PC-9 (cell line): ENCODE measurements around the gene PNMA6E. TPM values are rescaled to one million over a fixed set of nuclear protein-coding genes. Genes with fewer than 3 reads are reported as not detected.

Experiments used
- BruUV-seq: library from RNA; stranded (reverse); fragments of 400-500 nt; replicated peaks from 2 replicates; lab custom pipeline; 2021; lab: Mats Ljungman, UMichigan
- CTCF ChIA-PET: fragments of 300-600 bp; sonication (Branson Sonifier 250); formaldehyde crosslinking; loops from one replicate; lab custom pipeline; 2022; ENCODE audit warnings: antibody characterized with exemption; lab: Charles Lee
- POLR2A ChIA-PET: fragments of 300-600 bp; sonication (Branson Sonifier 250); formaldehyde crosslinking; loops from one replicate; lab custom pipeline; 2022; ENCODE audit warnings: antibody characterized with exemption; ENCODE audit not compliant: unreplicated experiment; lab: Charles Lee
- DNase-seq, 2 experiments: peaks; one replicate each; pipeline versions ENCODE4 v3.0.0 to v3.0.0-alpha.2; 2015 to 2022; ENCODE audit warnings: mixed read lengths in 1 of 2
- H2AFZ ChIP-seq: fragments of 200-600 bp; sonication (generic); 2 replicates; pipeline ENCODE4 v1.8.1; 2017; ENCODE audit warnings: antibody characterized with exemption
- H3F3A ChIP-seq: fragments of 200-600 bp; sonication (generic); 2 replicates; pipeline ENCODE4 v1.8.1; 2017; ENCODE audit warnings: antibody characterized with exemption, mild to moderate bottlenecking, low read depth; ENCODE audit not compliant: insufficient read depth
- H3K27ac ChIP-seq: fragments of 200-600 bp; sonication (generic); 2 replicates; pipeline ENCODE4 v1.6.1; 2016; ENCODE audit warnings: mixed run types
- H3K27me3 ChIP-seq: fragments of 200-600 bp; sonication (generic); 2 replicates; pipeline ENCODE4 v1.6.1; 2016; ENCODE audit warnings: low read depth, mixed run types; ENCODE audit not compliant: insufficient read depth
- H3K36me3 ChIP-seq: fragments of 200-600 bp; sonication (generic); 2 replicates; pipeline ENCODE4 v1.6.1; 2016; ENCODE audit warnings: low read depth, mixed run types
- H3K4me1 ChIP-seq: fragments of 200-600 bp; sonication (generic); replicated peaks from 2 replicates; pipeline ENCODE4 v1.6.1; 2016; ENCODE audit warnings: mixed run types; ENCODE audit not compliant: insufficient read depth
- H3K4me2 ChIP-seq: fragments of 200-600 bp; sonication (generic); 2 replicates; pipeline ENCODE4 v1.6.1; 2017; ENCODE audit warnings: mixed run types
- H3K4me3 ChIP-seq: fragments of 200-600 bp; sonication (generic); 2 replicates; pipeline ENCODE4 v1.6.1; 2016; ENCODE audit warnings: mixed run types
- H3K79me2 ChIP-seq: fragments of 200-600 bp; sonication (generic); 2 replicates; pipeline ENCODE4 v1.6.1; 2017; ENCODE audit warnings: low read depth, mixed run types
- H3K9me2 ChIP-seq: fragments of 200-600 bp; sonication (generic); 2 replicates; pipeline ENCODE4 v1.8.1; 2017; ENCODE audit warnings: mild to moderate bottlenecking; ENCODE audit not compliant: insufficient read depth
- H3K9me3 ChIP-seq: fragments of 200-600 bp; sonication (generic); 2 replicates; pipeline ENCODE4 v1.8.1; 2016; ENCODE audit warnings: low read depth; ENCODE audit not compliant: insufficient read depth
- H4K20me1 ChIP-seq: fragments of 200-600 bp; sonication (generic); 2 replicates; pipeline ENCODE4 v1.8.1; 2017; ENCODE audit not compliant: insufficient read depth
- EZH2 ChIP-seq: fragments of 200-600 bp; sonication (generic); IDR thresholded peaks from 2 replicates; pipeline ENCODE4 v1.8.0; 2017; ENCODE audit warnings: antibody characterized with exemption, low read depth
- intact Hi-C: fragments of 100-400 bp; cut with micrococcal nuclease; formaldehyde crosslinking; loops from one replicate; pipeline ENCODE4 v1.10.0; 2022; ENCODE audit not compliant: unreplicated experiment
- total RNA-seq: library from RNA; stranded (reverse); gene quantifications from 2 replicates; pipeline ENCODE4 v1.2.3, GENCODE V29; 2021
- TF ChIP-seq, protein P1 (sequence below): fragments of 200-600 bp; sonication (generic); conservative IDR thresholded peaks from 2 replicates; pipeline ENCODE4 v1.6.1; 2017; ENCODE audit warnings: mixed run types, antibody characterized with exemption, mild to moderate bottlenecking, moderate library complexity

The PNMA6E gene
- total RNA-seq, 1 experiment from 2014 or later = not detected

DNA sequence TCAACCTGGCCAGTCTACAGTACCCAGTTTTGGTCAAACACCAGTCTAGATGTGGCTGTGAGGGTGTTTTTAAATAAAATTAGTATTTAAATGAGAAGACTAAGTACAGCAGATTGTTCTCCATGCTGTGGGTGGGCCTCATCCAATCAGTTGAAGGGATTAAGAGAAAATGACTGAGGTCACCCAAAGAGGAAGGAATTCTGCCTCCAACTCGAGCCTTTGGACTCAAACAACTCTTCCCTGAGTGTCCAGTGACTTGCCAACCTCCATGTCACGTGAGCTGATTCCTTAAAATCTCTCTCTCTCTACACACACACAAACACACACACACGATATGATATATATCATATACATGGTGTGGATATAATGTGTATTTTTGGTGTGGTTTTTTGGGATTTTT, 34.7 kb upstream of the PNMA6E start:
- Histone ChIP-seq H4K20me1 (no peaks in the 10 kb centered on the region), H3K4me3 (no peak overlapping the region), H2AFZ (no peak overlapping the region), H3K4me2 (no peak overlapping the region), H3K36me3 (no peaks in the 10 kb centered on the region), H3F3A (no peaks in the 10 kb centered on the region), H3K9me2 (no peaks in the 10 kb centered on the region), H3K27ac (no peak overlapping the region), H3K79me2 (no peaks in the 10 kb centered on the region), H3K4me1 (no peaks in the 10 kb centered on the region), H3K27me3 (peaks cover 58% of the 10 kb centered on the region), H3K9me3 (no peaks in the 10 kb centered on the region)
- BruUV-seq = no TSS peak
- POLR2A ChIA-PET = no interaction called here
- intact Hi-C loops = no loop called here
- CTCF ChIA-PET = no interaction called here
- TF ChIP-seq, protein P1, sequence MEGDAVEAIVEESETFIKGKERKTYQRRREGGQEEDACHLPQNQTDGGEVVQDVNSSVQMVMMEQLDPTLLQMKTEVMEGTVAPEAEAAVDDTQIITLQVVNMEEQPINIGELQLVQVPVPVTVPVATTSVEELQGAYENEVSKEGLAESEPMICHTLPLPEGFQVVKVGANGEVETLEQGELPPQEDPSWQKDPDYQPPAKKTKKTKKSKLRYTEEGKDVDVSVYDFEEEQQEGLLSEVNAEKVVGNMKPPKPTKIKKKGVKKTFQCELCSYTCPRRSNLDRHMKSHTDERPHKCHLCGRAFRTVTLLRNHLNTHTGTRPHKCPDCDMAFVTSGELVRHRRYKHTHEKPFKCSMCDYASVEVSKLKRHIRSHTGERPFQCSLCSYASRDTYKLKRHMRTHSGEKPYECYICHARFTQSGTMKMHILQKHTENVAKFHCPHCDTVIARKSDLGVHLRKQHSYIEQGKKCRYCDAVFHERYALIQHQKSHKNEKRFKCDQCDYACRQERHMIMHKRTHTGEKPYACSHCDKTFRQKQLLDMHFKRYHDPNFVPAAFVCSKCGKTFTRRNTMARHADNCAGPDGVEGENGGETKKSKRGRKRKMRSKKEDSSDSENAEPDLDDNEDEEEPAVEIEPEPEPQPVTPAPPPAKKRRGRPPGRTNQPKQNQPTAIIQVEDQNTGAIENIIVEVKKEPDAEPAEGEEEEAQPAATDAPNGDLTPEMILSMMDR = no peak
- TF ChIP-seq EZH2 = no peak
- no peak for DNase-seq

DNA sequence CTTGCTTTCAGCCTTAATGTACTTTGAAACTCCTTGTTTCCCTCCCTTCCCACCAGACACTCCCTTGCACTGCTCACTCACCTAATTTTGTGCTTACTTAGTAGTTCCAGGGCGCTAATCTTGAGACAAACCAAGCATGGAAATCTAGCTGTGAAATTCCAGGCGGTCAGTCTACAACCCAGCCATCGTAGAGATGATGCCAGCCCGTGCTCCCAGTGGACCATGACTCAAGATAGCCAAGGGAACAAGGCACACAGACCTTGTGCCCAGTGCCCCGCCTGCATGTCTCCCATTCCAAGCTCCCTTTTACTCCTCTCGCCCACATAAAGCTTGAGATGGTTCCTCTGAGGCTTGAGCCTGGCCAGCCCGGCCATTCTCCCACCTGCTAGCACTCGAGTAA, 33.7 kb upstream of the PNMA6E start:
- Histone ChIP-seq H3K9me2 (no peaks in the 10 kb centered on the region), H4K20me1 (no peaks in the 10 kb centered on the region), H3K9me3 (no peaks in the 10 kb centered on the region), H2AFZ (no peak overlapping the region), H3K4me3 (no peak overlapping the region), H3F3A (no peaks in the 10 kb centered on the region), H3K4me1 (no peaks in the 10 kb centered on the region), H3K36me3 (no peaks in the 10 kb centered on the region), H3K27me3 (peaks cover 58% of the 10 kb centered on the region), H3K79me2 (no peaks in the 10 kb centered on the region), H3K27ac (no peak overlapping the region), H3K4me2 (no peak overlapping the region)
- TF ChIP-seq EZH2 = no peak
- TF ChIP-seq, protein P1 = no peak
- BruUV-seq = no TSS peak
- no peak for DNase-seq
- intact Hi-C loops = no loop called here
- POLR2A ChIA-PET = no interaction called here
- CTCF ChIA-PET = no interaction called here

DNA sequence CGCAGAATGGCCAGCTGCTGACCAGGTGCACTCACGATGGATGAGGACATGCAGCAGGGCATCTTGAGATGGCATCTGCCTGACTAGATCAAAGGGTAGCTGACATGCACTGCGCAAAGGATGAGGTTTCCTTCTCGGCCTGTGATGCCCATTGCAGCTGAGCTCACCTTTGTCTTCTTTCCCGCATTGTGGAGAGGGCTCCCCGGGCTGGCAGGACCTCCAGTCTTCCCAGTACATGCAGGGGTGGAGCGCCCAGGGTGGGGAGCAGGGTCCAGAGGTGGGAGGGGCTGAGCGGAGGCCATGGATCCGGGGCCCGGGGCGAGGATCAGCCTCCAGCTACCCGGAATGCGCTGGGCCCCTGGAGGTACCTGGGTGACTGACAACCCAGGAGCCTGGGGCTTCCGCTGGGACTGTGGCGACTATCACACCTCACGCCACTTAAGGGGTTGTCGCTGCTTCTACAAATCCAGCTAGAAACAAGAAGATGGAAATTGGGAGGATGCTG, 32.7 kb upstream of the PNMA6E start:
- H3K4me3 ChIP-seq = no peak overlapping the region
- no peaks in the 10 kb centered on the region for H4K20me1 ChIP-seq
- no peak for DNase-seq
- no peak for TF ChIP-seq EZH2
- TF ChIP-seq, protein P1 = no peak
- H3F3A ChIP-seq = no peaks in the 10 kb centered on the region
- no peak overlapping the region for H2AFZ ChIP-seq
- no peaks in the 10 kb centered on the region for H3K4me1 ChIP-seq
- H3K27me3 ChIP-seq = peaks cover 58% of the 10 kb centered on the region
- no TSS peak for BruUV-seq
- no peaks in the 10 kb centered on the region for H3K9me3 ChIP-seq
- ChIA-PET CTCF (no interaction called here), POLR2A (no interaction called here)
- H3K9me2 ChIP-seq = no peaks in the 10 kb centered on the region
- no peaks in the 10 kb centered on the region for H3K79me2 ChIP-seq
- H3K36me3 ChIP-seq = no peaks in the 10 kb centered on the region
- no peak overlapping the region for H3K4me2 ChIP-seq
- no peak overlapping the region for H3K27ac ChIP-seq
- intact Hi-C loops = no loop called here
